ENCODE results near the gene OR4D1. TPM values are rescaled to one million over a fixed set of nuclear protein-coding genes. Genes with fewer than 3 reads are reported as not detected.

OR4D1 gene
- total and polyA plus RNA-seq, 2 of the 8 experiments (the other 6 are each of a cell fraction or from before 2014, with no cell fraction given): 0.32 to 0.39 TPM

DNA sequence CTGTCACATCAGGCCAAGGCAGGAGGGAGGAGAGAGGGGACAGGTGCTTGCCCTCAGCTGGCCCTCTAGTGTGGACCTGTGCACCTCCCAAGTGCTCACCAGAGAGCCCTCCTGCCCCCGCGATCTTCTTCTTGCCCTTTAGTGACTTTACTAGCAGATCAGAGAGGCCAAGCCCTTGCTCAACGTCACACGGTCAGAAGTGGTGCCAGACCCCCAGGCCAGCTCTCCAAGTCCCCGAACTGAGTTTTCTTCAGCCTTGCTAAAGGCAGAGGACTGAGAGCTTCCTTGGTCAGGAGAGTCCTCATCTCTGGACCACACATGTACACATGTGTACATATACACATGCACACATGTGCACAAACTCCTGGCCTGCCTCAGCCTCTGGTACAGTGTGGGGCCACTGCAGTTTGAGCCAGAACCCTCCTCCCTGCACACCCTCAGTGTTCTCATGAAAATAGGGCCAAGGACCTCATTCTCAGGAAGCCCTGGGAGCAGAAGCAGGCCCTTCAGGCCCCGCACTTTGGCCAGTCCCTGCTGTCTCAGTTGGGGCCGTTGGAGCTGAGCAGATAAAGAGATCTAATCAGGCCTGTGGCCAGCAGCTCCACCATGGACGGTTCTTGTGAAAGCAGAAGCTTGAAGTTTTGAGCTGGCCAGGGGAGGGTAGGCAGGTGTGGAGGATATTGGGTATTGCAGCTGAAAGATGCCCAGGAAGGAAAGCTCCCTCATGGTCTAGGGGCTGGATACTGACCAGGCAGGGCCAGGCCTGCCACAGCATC, 37.0 kb downstream of the OR4D1 start (continued):
- TF ChIP-seq, protein P1, sequence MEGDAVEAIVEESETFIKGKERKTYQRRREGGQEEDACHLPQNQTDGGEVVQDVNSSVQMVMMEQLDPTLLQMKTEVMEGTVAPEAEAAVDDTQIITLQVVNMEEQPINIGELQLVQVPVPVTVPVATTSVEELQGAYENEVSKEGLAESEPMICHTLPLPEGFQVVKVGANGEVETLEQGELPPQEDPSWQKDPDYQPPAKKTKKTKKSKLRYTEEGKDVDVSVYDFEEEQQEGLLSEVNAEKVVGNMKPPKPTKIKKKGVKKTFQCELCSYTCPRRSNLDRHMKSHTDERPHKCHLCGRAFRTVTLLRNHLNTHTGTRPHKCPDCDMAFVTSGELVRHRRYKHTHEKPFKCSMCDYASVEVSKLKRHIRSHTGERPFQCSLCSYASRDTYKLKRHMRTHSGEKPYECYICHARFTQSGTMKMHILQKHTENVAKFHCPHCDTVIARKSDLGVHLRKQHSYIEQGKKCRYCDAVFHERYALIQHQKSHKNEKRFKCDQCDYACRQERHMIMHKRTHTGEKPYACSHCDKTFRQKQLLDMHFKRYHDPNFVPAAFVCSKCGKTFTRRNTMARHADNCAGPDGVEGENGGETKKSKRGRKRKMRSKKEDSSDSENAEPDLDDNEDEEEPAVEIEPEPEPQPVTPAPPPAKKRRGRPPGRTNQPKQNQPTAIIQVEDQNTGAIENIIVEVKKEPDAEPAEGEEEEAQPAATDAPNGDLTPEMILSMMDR (IDR thresholded peaks at IDR 0.05; ENCODE audit: control extremely low read depth in 1 of 3, insufficient read depth in 1 of 3, low read depth in 1 of 3, low read length in 3 of 3): no peak
- TF ChIP-seq RFX5 (IDR thresholded peaks at IDR 0.05; ENCODE audit: borderline replicate concordance, low read depth, low read length) (no peak), SIRT6 (IDR thresholded peaks at IDR 0.05; ENCODE audit: low read length) (no peak), NRF1 (IDR thresholded peaks at IDR 0.05; ENCODE audit: low read depth, low read length) (no peak), POLR2A (IDR thresholded peaks at IDR 0.05; ENCODE audit: control extremely low read depth in 1 of 2, low read depth in 2 of 2, low read length in 2 of 2) (no peak), POU5F1 (IDR thresholded peaks at IDR 0.05; ENCODE audit: low read depth, low read length) (no peak), BRCA1 (IDR thresholded peaks at IDR 0.05; ENCODE audit: low read depth, low read length) (no peak)
- TF ChIP-seq, protein P2, sequence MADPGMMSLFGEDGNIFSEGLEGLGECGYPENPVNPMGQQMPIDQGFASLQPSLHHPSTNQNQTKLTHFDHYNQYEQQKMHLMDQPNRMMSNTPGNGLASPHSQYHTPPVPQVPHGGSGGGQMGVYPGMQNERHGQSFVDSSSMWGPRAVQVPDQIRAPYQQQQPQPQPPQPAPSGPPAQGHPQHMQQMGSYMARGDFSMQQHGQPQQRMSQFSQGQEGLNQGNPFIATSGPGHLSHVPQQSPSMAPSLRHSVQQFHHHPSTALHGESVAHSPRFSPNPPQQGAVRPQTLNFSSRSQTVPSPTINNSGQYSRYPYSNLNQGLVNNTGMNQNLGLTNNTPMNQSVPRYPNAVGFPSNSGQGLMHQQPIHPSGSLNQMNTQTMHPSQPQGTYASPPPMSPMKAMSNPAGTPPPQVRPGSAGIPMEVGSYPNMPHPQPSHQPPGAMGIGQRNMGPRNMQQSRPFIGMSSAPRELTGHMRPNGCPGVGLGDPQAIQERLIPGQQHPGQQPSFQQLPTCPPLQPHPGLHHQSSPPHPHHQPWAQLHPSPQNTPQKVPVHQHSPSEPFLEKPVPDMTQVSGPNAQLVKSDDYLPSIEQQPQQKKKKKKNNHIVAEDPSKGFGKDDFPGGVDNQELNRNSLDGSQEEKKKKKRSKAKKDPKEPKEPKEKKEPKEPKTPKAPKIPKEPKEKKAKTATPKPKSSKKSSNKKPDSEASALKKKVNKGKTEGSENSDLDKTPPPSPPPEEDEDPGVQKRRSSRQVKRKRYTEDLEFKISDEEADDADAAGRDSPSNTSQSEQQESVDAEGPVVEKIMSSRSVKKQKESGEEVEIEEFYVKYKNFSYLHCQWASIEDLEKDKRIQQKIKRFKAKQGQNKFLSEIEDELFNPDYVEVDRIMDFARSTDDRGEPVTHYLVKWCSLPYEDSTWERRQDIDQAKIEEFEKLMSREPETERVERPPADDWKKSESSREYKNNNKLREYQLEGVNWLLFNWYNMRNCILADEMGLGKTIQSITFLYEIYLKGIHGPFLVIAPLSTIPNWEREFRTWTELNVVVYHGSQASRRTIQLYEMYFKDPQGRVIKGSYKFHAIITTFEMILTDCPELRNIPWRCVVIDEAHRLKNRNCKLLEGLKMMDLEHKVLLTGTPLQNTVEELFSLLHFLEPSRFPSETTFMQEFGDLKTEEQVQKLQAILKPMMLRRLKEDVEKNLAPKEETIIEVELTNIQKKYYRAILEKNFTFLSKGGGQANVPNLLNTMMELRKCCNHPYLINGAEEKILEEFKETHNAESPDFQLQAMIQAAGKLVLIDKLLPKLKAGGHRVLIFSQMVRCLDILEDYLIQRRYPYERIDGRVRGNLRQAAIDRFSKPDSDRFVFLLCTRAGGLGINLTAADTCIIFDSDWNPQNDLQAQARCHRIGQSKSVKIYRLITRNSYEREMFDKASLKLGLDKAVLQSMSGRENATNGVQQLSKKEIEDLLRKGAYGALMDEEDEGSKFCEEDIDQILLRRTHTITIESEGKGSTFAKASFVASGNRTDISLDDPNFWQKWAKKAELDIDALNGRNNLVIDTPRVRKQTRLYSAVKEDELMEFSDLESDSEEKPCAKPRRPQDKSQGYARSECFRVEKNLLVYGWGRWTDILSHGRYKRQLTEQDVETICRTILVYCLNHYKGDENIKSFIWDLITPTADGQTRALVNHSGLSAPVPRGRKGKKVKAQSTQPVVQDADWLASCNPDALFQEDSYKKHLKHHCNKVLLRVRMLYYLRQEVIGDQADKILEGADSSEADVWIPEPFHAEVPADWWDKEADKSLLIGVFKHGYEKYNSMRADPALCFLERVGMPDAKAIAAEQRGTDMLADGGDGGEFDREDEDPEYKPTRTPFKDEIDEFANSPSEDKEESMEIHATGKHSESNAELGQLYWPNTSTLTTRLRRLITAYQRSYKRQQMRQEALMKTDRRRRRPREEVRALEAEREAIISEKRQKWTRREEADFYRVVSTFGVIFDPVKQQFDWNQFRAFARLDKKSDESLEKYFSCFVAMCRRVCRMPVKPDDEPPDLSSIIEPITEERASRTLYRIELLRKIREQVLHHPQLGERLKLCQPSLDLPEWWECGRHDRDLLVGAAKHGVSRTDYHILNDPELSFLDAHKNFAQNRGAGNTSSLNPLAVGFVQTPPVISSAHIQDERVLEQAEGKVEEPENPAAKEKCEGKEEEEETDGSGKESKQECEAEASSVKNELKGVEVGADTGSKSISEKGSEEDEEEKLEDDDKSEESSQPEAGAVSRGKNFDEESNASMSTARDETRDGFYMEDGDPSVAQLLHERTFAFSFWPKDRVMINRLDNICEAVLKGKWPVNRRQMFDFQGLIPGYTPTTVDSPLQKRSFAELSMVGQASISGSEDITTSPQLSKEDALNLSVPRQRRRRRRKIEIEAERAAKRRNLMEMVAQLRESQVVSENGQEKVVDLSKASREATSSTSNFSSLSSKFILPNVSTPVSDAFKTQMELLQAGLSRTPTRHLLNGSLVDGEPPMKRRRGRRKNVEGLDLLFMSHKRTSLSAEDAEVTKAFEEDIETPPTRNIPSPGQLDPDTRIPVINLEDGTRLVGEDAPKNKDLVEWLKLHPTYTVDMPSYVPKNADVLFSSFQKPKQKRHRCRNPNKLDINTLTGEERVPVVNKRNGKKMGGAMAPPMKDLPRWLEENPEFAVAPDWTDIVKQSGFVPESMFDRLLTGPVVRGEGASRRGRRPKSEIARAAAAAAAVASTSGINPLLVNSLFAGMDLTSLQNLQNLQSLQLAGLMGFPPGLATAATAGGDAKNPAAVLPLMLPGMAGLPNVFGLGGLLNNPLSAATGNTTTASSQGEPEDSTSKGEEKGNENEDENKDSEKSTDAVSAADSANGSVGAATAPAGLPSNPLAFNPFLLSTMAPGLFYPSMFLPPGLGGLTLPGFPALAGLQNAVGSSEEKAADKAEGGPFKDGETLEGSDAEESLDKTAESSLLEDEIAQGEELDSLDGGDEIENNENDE (IDR thresholded peaks at IDR 0.05; ENCODE audit: insufficient replicate concordance, low read length): no peak

All from H1 (cell line).